GM19099 (cell line): ENCODE results near the gene GPR146.
A peak's percentile ranks its signal among the peaks of the same experiment; 100 is the strongest.

ENCODE experiments used
- POLR2A ChIP-seq: IDR thresholded peaks from 3 replicates; pipeline ENCODE4 v1.6.1; 2011; ENCODE audit warnings: low read depth; ENCODE audit not compliant: insufficient read length; ENCODE audit errors: extremely low read depth

GPR146 gene

GRCh38 chr7:1086588-1087464 is 42.5 kb downstream of the GPR146 start:
- peak; percentile 48 for TF ChIP-seq POLR2A

GRCh38 chr7:1087465-1087814 is 43.1 kb downstream of the GPR146 start:
- no peak for TF ChIP-seq POLR2A

DNA sequence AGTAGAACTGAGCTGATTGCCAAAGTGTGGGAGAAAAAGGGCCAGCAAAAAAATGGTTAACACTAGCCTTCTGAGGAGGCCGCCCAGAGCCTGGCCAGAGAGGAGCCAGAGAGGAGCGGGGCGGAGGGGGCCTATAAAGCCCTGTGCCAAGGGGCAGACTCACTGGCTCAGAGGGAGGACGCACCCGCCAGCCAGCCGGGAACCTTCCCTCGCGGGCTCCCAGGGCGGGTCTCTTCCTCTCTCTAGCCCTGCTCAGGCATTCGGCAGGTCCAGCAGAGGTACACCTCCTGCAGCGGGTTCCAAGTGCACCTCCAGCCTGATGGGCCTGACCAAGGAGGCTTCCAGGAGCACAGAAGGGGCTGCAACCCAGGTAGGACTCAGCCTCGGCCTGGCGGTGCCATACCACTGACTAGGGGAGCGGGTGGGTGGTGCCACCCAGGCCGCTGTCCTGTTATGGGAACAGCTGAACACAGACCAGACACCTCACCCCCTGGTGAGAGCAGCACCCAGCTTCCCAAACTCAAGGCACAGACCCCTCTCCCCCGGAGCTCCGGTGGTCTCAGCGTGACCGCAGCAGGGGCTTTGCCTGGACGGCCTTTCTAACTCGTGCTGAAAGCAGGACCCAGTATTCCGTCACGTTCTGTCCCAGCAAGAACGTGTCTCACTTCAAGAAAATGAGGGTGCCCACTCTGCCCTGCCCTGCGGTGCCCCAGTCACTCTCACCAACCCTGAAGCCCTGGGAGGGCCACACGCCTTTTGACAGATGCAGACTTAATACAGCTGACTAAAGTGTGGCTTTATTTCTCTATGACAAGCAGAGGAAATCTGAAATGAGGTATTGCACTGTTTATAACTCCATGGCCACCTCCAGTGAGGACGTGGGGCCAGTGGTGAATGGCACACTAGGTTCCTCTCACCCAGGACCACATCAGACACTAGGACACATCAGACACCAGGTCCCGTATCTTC is 43.9 kb downstream of the GPR146 start, which contains the start of gene GPER1:
GPER1 (plus strand) TSS at position 162 of the 969 bp plus-strand sequence. CDS start 3,616 bp downstream, outside the sequence.
- TF ChIP-seq POLR2A, result no peak

GRCh38 chr7:1090236-1090635 is 45.9 kb downstream of the GPR146 start:
- TF ChIP-seq POLR2A, result no peak

DNA sequence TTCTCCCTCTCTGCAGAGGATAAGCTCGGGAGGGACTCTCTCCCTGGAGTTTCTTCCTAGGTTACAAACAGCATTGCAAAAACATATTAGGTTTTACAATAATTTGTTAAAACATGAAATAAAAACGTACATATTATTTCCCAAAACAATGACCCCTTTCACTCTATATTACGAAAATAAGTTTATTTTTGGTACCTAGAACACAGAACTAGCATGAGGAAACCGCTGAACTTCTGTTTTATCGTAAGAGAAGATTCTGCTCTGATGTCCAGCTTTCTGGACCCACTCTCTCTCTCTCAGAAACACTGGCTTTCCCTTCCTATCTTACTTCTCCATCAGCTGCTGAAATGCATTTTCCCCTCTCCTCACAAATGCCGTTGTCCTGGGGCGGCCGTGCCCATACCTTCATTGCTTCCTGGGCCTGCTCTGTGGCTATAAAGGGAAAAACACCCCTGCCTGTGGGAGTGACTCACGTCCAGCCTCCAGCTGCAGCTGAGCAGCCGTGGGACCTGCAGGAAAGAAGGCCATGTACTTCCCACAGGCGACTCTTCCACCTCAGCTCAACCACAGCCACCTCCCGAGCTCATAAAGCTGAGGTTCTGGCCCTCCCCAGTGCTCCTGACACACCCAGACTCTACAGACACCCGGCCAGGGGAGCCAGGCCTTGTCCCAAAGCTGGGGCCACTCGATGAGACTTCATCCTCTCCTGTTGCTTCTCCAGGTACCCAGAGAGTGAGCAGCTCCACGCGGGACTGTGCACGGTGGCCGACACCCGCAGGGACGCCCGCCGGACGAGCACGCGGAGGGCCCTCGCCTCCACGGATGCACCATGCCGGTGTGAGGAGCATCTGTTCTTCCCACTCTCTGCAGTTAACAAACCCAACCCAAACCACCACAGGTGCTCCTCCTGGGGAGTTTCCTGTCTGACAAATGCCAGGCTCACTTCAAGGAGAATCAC is 46.6 kb downstream of the GPR146 start:
- TF ChIP-seq POLR2A, result no peak

DNA sequence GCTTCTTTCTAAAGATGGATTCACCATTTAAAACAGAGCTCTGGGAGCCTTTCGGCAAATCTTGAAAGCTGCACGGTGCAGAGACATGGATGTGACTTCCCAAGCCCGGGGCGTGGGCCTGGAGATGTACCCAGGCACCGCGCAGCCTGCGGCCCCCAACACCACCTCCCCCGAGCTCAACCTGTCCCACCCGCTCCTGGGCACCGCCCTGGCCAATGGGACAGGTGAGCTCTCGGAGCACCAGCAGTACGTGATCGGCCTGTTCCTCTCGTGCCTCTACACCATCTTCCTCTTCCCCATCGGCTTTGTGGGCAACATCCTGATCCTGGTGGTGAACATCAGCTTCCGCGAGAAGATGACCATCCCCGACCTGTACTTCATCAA is 47.3 kb downstream of the GPR146 start:
- no peak for TF ChIP-seq POLR2A

DNA sequence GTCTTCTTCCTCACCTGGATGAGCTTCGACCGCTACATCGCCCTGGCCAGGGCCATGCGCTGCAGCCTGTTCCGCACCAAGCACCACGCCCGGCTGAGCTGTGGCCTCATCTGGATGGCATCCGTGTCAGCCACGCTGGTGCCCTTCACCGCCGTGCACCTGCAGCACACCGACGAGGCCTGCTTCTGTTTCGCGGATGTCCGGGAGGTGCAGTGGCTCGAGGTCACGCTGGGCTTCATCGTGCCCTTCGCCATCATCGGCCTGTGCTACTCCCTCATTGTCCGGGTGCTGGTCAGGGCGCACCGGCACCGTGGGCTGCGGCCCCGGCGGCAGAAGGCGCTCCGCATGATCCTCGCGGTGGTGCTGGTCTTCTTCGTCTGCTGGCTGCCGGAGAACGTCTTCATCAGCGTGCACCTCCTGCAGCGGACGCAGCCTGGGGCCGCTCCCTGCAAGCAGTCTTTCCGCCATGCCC is 47.9 kb downstream of the GPR146 start:
- TF ChIP-seq POLR2A, result no peak

- no peak for TF ChIP-seq POLR2A
Measured at GRCh38 chr7:1092806-1093501, 48.6 kb downstream of the GPR146 start.

DNA sequence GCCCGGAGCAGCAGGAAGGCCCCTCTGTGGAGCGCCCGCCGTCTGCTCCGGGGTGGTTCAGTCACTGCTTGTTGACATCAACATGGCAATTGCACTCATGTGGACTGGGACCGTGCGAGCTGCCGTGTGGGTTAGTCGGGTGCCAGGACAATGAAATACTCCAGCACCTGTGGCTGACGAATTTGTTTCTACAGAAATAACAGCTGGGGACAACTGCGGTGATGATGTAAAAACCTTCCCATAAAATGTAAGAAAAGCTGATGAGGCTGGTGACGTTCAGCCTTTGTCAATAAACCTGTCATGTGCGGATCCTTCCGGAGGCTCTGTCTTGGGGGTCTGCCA is 49.1 kb downstream of the GPR146 start:
- TF ChIP-seq POLR2A, result no peak

DNA sequence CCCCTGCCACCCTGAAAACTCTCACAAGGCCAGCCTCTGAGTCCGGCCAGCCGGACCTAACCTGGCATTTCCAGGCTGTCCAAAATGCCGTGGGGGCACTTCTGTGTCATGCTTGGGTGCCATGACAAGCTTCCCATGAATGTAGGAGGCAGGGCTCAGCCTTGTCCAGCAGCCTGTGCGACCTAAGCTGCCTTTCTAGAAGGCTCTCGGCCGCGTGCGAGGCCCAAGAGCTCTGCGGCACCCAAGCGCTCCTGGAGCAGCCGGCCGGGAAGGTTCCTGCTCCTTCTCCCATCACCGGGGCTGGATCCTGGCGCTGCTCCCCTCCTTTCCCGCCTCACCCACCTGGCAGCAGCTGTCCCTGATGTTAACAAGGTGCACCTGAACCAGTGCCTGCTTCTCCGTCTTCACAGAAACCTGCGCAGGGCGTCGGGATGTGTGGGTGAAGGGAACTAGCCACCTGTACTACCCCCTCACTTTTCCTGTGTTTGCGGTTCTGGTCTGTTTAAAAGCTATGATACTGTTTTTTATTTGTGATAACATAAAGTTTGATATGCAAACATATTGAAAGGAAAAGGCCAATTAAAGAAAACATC is 49.7 kb downstream of the GPR146 start:
- no peak for TF ChIP-seq POLR2A

DNA sequence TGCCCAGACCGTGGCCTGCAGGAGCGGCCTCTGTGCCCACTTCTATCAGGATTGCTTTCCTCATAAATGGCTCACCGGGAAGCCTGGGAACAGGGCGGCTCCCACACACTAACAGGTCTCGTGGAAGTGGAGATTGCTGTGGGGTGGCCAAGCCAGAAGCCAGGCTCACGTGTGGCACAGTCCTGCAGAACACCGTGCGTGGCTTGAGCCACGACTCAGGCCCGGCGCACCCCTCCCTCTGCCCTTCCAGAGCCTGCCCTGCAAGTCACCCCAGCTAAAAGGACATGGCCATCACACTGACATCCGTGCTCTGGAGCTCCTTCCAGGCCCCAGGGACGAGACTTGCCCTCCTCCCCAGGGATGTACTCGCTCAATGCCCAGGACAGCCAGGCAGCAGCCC is 50.5 kb downstream of the GPR146 start:
- TF ChIP-seq POLR2A, result no peak

DNA sequence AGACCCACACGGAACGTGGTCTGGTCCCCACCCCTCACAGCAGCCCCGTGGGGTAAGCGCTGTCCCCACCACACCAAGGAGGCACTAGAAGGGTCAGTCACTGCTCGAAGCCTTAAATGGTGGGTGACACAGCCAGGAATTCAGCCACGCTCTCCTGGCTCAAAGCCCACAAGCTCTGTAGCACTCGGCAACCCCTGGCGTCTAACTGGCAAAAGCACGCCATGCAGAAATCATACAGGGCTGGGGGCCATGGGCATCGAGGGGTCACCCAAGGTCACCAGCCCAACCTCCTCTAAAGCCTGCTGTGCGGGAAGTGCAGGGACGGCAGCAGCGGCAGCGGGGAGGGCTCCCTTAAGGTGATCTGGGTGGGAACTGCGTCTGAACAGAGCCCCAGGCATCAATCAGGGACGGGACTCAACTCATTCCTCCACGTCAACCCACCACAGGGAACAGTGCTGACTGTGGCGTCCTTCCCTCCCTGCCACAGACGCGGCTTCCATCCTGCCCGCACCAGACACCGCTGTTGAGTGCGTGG is 51.3 kb downstream of the GPR146 start:
- TF ChIP-seq POLR2A, result no peak
